ENCODE results near the gene LYZL1.
"Not testable (repeated sequence)": the region's sequence is repeated elsewhere in the genome, so short reads cannot be mapped to it uniquely, and the experiment has no call there.

The LYZL1 gene

GRCh38 chr10:29273478-29273877, 15.4 kb upstream of the LYZL1 start:
- FAIRE-seq (no peak), DNase-seq (ENCODE audit: insufficient read length, low spot score) (no peak)
- TF ChIP-seq CTCF (IDR thresholded peaks at IDR 0.05; ENCODE audit: insufficient read depth, missing control alignments) = no peak

GRCh38 chr10:29276251-29276850, 12.5 kb upstream of the LYZL1 start:
- FAIRE-seq (no peak), DNase-seq (ENCODE audit: insufficient read length, low spot score) (no peak)
- no peak for TF ChIP-seq CTCF (IDR thresholded peaks at IDR 0.05; ENCODE audit: insufficient read depth, missing control alignments)

GRCh38 chr10:29277296-29277695, 11.6 kb upstream of the LYZL1 start:
- TF ChIP-seq CTCF (IDR thresholded peaks at IDR 0.05; ENCODE audit: insufficient read depth, missing control alignments) = no peak
- FAIRE-seq (no peak), DNase-seq (ENCODE audit: insufficient read length, low spot score) (no peak)

GRCh38 chr10:29279779-29280487, 8.9 kb upstream of the LYZL1 start:
- TF ChIP-seq CTCF (IDR thresholded peaks at IDR 0.05; ENCODE audit: insufficient read depth, missing control alignments) = no peak
- FAIRE-seq (no peak), DNase-seq (ENCODE audit: insufficient read length, low spot score) (no peak)

GRCh38 chr10:29280488-29280840, 8.4 kb upstream of the LYZL1 start:
- FAIRE-seq (no peak), DNase-seq (ENCODE audit: insufficient read length, low spot score) (no peak)
- no peak for TF ChIP-seq CTCF (IDR thresholded peaks at IDR 0.05; ENCODE audit: insufficient read depth, missing control alignments)

- DNase-seq (ENCODE audit: insufficient read length, low spot score) = no peak
- FAIRE-seq = no peak
- no peak for TF ChIP-seq CTCF (IDR thresholded peaks at IDR 0.05; ENCODE audit: insufficient read depth, missing control alignments)
These were observed 3.2 kb upstream of the LYZL1 start for GRCh38 chr10:29285624-29286051.

GRCh38 chr10:29287635-29288034, 1.2 kb upstream of the LYZL1 start:
- TF ChIP-seq CTCF (IDR thresholded peaks at IDR 0.05; ENCODE audit: insufficient read depth, missing control alignments) = no peak
- DNase-seq (ENCODE audit: insufficient read length, low spot score) (no peak), FAIRE-seq (no peak)

- DNase-seq (ENCODE audit: insufficient read length, low spot score); FAIRE-seq: not testable (repeated sequence)
These were observed 2.7 kb downstream of the LYZL1 start for GRCh38 chr10:29291561-29291960.

- FAIRE-seq; DNase-seq (ENCODE audit: insufficient read length, low spot score): not testable (repeated sequence)
These were observed 3.5 kb downstream of the LYZL1 start for GRCh38 chr10:29292406-29292805.

Data from D721Med (cell line).